Measurements from ENCODE around the gene CAMK1.

CAMK1 gene

DNA sequence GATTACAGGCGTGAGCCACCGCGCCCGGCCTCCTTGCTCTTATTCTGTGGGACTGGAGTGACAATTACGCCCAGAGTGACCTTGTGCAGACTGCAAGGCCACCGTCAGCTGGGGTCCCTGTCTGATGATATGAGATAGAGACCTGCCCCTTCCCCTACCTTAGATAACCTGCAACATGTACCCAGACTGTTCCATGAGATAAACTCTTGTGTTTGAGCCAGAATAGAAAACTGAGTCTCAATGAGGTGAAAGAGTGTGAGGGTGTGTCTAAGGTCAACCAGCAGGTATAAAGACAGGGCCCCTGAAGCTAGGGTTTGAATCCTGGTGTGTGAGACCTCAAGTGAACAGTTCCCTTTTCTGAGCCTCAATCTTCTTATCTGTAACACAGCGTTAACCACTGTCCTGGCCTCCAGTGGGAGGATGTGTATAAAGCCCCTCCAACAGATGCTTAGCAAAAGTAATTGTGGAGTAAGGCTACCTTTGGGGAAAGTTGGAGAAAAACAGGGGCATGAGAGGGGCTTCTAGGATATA lies 16.5 kb upstream of the CAMK1 start:
- Histone ChIP-seq H3K27ac (replicated peaks) (peak overlapping the region; percentile 41), H3K4me3 (replicated peaks; ENCODE audit: insufficient read depth, low read length) (no peak overlapping the region), H3K27me3 (ENCODE audit: insufficient read depth, poor library complexity, severe bottlenecking) (no peaks in the 10 kb centered on the region)
- no peak for TF ChIP-seq GABPA (IDR thresholded peaks at IDR 0.05; ENCODE audit: low read depth)
- peak; percentile 58; the same call in 1 of the 2 replicates for TF ChIP-seq SPI1 (IDR thresholded peaks at IDR 0.05; ENCODE audit: borderline replicate concordance, low read depth)
- no peak for TF ChIP-seq POLR2AphosphoS5 (IDR thresholded peaks at IDR 0.05; ENCODE audit: low read depth)
- TF ChIP-seq, protein P1, sequence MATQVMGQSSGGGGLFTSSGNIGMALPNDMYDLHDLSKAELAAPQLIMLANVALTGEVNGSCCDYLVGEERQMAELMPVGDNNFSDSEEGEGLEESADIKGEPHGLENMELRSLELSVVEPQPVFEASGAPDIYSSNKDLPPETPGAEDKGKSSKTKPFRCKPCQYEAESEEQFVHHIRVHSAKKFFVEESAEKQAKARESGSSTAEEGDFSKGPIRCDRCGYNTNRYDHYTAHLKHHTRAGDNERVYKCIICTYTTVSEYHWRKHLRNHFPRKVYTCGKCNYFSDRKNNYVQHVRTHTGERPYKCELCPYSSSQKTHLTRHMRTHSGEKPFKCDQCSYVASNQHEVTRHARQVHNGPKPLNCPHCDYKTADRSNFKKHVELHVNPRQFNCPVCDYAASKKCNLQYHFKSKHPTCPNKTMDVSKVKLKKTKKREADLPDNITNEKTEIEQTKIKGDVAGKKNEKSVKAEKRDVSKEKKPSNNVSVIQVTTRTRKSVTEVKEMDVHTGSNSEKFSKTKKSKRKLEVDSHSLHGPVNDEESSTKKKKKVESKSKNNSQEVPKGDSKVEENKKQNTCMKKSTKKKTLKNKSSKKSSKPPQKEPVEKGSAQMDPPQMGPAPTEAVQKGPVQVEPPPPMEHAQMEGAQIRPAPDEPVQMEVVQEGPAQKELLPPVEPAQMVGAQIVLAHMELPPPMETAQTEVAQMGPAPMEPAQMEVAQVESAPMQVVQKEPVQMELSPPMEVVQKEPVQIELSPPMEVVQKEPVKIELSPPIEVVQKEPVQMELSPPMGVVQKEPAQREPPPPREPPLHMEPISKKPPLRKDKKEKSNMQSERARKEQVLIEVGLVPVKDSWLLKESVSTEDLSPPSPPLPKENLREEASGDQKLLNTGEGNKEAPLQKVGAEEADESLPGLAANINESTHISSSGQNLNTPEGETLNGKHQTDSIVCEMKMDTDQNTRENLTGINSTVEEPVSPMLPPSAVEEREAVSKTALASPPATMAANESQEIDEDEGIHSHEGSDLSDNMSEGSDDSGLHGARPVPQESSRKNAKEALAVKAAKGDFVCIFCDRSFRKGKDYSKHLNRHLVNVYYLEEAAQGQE (IDR thresholded peaks at IDR 0.05; ENCODE audit: insufficient replicate concordance, low read depth): no peak
- TF ChIP-seq, protein P2, sequence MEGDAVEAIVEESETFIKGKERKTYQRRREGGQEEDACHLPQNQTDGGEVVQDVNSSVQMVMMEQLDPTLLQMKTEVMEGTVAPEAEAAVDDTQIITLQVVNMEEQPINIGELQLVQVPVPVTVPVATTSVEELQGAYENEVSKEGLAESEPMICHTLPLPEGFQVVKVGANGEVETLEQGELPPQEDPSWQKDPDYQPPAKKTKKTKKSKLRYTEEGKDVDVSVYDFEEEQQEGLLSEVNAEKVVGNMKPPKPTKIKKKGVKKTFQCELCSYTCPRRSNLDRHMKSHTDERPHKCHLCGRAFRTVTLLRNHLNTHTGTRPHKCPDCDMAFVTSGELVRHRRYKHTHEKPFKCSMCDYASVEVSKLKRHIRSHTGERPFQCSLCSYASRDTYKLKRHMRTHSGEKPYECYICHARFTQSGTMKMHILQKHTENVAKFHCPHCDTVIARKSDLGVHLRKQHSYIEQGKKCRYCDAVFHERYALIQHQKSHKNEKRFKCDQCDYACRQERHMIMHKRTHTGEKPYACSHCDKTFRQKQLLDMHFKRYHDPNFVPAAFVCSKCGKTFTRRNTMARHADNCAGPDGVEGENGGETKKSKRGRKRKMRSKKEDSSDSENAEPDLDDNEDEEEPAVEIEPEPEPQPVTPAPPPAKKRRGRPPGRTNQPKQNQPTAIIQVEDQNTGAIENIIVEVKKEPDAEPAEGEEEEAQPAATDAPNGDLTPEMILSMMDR (IDR thresholded peaks at IDR 0.05; ENCODE audit: insufficient read depth, low read length): no peak
- peak in 1 of 2 experiments; percentile 25 for DNase-seq (ENCODE audit: low read depth in 1 of 2, low spot score in 1 of 2)

DNA sequence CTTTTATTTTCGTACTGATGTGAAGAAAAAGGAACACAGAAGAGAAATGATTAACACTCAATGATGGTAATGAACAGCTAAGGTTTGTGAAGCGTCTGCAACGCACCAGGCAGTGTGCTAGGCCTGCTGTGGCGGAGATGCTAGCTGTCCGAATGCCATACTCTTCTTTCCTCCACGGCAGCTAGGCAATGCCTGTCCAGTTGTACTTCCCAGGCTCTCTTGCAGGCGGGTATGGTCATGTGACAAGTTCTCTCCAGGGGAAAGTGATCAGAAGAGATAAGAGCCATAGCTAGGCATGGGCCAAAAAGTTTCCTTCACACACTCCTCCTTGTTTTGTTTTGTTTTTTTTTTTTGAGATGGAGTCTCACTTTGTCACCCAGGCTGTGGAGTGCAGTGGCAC lies 15.9 kb upstream of the CAMK1 start:
- Histone ChIP-seq H3K27me3 (ENCODE audit: insufficient read depth, poor library complexity, severe bottlenecking) (no peaks in the 10 kb centered on the region), H3K27ac (replicated peaks) (0 out of 2 replicates have a peak overlapping the region, but pooled peaks have one; percentile 7), H3K4me3 (replicated peaks; ENCODE audit: insufficient read depth, low read length) (no peak overlapping the region)
- no peak for DNase-seq (ENCODE audit: low read depth in 1 of 2, low spot score in 1 of 2)
- TF ChIP-seq, protein P2 (IDR thresholded peaks at IDR 0.05; ENCODE audit: insufficient read depth, low read length): no peak
- TF ChIP-seq POLR2AphosphoS5 (IDR thresholded peaks at IDR 0.05; ENCODE audit: low read depth): no peak
- no peak for TF ChIP-seq GABPA (IDR thresholded peaks at IDR 0.05; ENCODE audit: low read depth)
- TF ChIP-seq, protein P1 (IDR thresholded peaks at IDR 0.05; ENCODE audit: insufficient replicate concordance, low read depth): no peak
- no peak for TF ChIP-seq SPI1 (IDR thresholded peaks at IDR 0.05; ENCODE audit: borderline replicate concordance, low read depth)

DNA sequence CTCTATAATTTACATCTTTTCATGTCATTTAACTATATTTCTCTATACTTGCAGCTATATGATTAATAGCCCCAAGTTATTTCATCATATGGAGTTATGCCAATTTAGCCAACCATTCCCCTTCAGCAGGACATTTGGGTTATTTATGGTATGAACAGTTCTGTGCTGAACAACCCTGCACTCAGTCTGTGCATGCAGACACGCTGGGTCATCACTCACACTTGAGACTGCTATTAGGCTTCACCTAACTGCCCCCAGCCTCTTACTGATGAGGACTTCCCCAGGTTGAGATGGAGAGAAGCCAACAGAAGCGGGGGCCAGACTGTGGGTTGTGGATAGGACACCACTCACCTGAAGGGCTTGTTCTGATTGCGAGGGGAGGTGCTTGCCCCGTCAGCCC lies 15.2 kb upstream of the CAMK1 start:
- TF ChIP-seq SPI1 (IDR thresholded peaks at IDR 0.05; ENCODE audit: borderline replicate concordance, low read depth): no peak
- no peak for TF ChIP-seq GABPA (IDR thresholded peaks at IDR 0.05; ENCODE audit: low read depth)
- no peak for TF ChIP-seq POLR2AphosphoS5 (IDR thresholded peaks at IDR 0.05; ENCODE audit: low read depth)
- TF ChIP-seq, protein P2 (IDR thresholded peaks at IDR 0.05; ENCODE audit: insufficient read depth, low read length): no peak
- TF ChIP-seq, protein P1 (IDR thresholded peaks at IDR 0.05; ENCODE audit: insufficient replicate concordance, low read depth): no peak
- Histone ChIP-seq H3K4me3 (replicated peaks; ENCODE audit: insufficient read depth, low read length) (no peak overlapping the region), H3K27ac (replicated peaks) (no peak overlapping the region), H3K27me3 (ENCODE audit: insufficient read depth, poor library complexity, severe bottlenecking) (no peaks in the 10 kb centered on the region)
- no peak for DNase-seq (ENCODE audit: low read depth in 1 of 2, low spot score in 1 of 2)
